Endothelial cell of umbilical vein (primary cell): ENCODE measurements around the gene LNPEP. TPM values are rescaled to one million over a fixed set of nuclear protein-coding genes. Genes with fewer than 3 reads are reported as not detected.

Experiments used
- BruUV-seq: library from RNA; stranded (reverse); fragments of 400-500 nt; replicated peaks from 2 replicates; lab custom pipeline; 2021; lab: Mats Ljungman, UMichigan
- CTCF ChIA-PET: fragments of 300-600, 350-600 bp; sonication (Branson Sonifier 250); formaldehyde crosslinking; loops from one replicate; lab custom pipeline; 2021; ENCODE audit warnings: antibody characterized with exemption, inconsistent platforms; lab: Charles Lee
- POLR2A ChIA-PET: fragments of 300-600, 350-600 bp; sonication (Branson Sonifier 250); formaldehyde crosslinking; loops from one replicate; lab custom pipeline; 2021; ENCODE audit warnings: antibody characterized with exemption, inconsistent platforms; lab: Charles Lee
- DNase-seq: peaks from one replicate; pipeline ENCODE4 v3.0.0-alpha.2; 2011; ENCODE audit warnings: low read depth, low spot score
- FAIRE-seq: peaks from 2 replicates; lab custom pipeline; 2011; peaks lifted over from hg19 to GRCh38; lab: Jason Lieb, UNC
- H2AFZ ChIP-seq: 2 replicates; pipeline ENCODE4 v1.6.0; 2012; ENCODE audit warnings: low read depth, low read length, control low read depth, inconsistent platforms
- H3K27ac ChIP-seq: 2 replicates; pipeline ENCODE4 v1.5.1; 2011; ENCODE audit warnings: low read depth, mild to moderate bottlenecking, control low read depth, low read length, moderate library complexity; ENCODE audit not compliant: insufficient read depth
- H3K27me3 ChIP-seq, 2 experiments: 2 replicates each; pipeline versions ENCODE4 v1.6.0 to v1.6.1; 2011; ENCODE audit warnings: low read length in 2 of 2, mixed read lengths in 1 of 2; ENCODE audit not compliant: control insufficient read depth in 2 of 2, insufficient read depth in 2 of 2
- H3K36me3 ChIP-seq, 2 experiments: 2 replicates in 1 of 2; 3 replicates in 1 of 2; pipeline ENCODE4 v1.5.1; 2011; ENCODE audit warnings: low read length in 2 of 2, mild to moderate bottlenecking in 1 of 2, moderate library complexity in 1 of 2; ENCODE audit not compliant: control insufficient read depth in 2 of 2, insufficient read depth in 2 of 2; ENCODE audit errors: extremely low read depth in 1 of 2
- H3K4me1 ChIP-seq: 3 replicates; pipeline ENCODE4 v1.5.1; 2011; ENCODE audit warnings: mild to moderate bottlenecking, low read length; ENCODE audit not compliant: control insufficient read depth, insufficient read depth; ENCODE audit errors: extremely low read depth
- H3K4me2 ChIP-seq: 2 replicates; pipeline ENCODE4 v1.6.1; 2011; ENCODE audit warnings: low read length, control low read depth, mixed read lengths; ENCODE audit not compliant: insufficient read depth
- H3K4me3 ChIP-seq, 3 experiments: fragments of 200-600 bp in 1 of 3; sonication (generic), shearing (Covaris generic) in 1 of 3; replicated peaks in 1 of 3; 2 replicates each; pipeline ENCODE4 v1.5.1; 2011 to 2016; ENCODE audit warnings: control low read depth in 3 of 3, low read length in 3 of 3, mild to moderate bottlenecking in 2 of 3, inconsistent platforms in 1 of 3, low read depth in 1 of 3, moderate library complexity in 1 of 3; ENCODE audit not compliant: insufficient read depth in 1 of 3
- H3K79me2 ChIP-seq: 2 replicates; pipeline ENCODE4 v1.6.0; 2012; ENCODE audit warnings: low read length, inconsistent platforms; ENCODE audit not compliant: control insufficient read depth, insufficient read depth
- H3K9ac ChIP-seq: replicated peaks from 2 replicates; pipeline ENCODE3; 2011; ENCODE audit warnings: low read length, control low read depth; ENCODE audit not compliant: insufficient read depth; ENCODE audit errors: extremely low read depth
- H3K9me1 ChIP-seq: replicated peaks from 3 replicates; pipeline ENCODE4 v1.6.0; 2011; ENCODE audit warnings: mild to moderate bottlenecking, low read length; ENCODE audit not compliant: control insufficient read depth, insufficient read depth; ENCODE audit errors: extremely low read depth
- H3K9me3 ChIP-seq: replicated peaks from 2 replicates; pipeline ENCODE4 v1.5.1; 2012; ENCODE audit warnings: low read length, inconsistent platforms; ENCODE audit not compliant: control insufficient read depth, insufficient read depth
- H4K20me1 ChIP-seq: replicated peaks from 2 replicates; pipeline ENCODE3; 2011; ENCODE audit warnings: mild to moderate bottlenecking, low read length; ENCODE audit not compliant: control insufficient read depth, insufficient read depth; ENCODE audit errors: extremely low read depth
- CTCF ChIP-seq, 2 donors: IDR thresholded peaks; 1 replicate in 1 of 2; 2 replicates in 1 of 2; pipeline ENCODE4 v1.5.1; 2011; ENCODE audit warnings: low read length in 2 of 2, mild to moderate bottlenecking in 2 of 2, moderate library complexity in 2 of 2, control low read depth in 1 of 2, inconsistent platforms in 1 of 2, low read depth in 1 of 2; ENCODE audit not compliant: insufficient read depth in 1 of 2; ENCODE audit errors: extremely low read depth in 1 of 2
- EZH2 ChIP-seq: IDR thresholded peaks from 2 replicates; pipeline ENCODE4 v1.6.1; 2012; ENCODE audit warnings: borderline replicate concordance, low read depth, mild to moderate bottlenecking, moderate library complexity, low read length, inconsistent platforms; ENCODE audit not compliant: severe bottlenecking
- FOS ChIP-seq: IDR thresholded peaks from 2 replicates; pipeline ENCODE4 v1.6.1; 2011; ENCODE audit warnings: mild to moderate bottlenecking, low read length, moderate library complexity, borderline replicate concordance; ENCODE audit not compliant: insufficient read depth
- GATA2 ChIP-seq: IDR thresholded peaks from 2 replicates; pipeline ENCODE4 v1.7.0; 2011; ENCODE audit warnings: low read depth, mild to moderate bottlenecking, moderate library complexity, mixed read lengths, low read length; ENCODE audit not compliant: insufficient read length, insufficient read depth
- JUN ChIP-seq: IDR thresholded peaks from 2 replicates; pipeline ENCODE4 v1.6.1; 2011; ENCODE audit warnings: borderline replicate concordance, low read depth; ENCODE audit not compliant: insufficient read length, insufficient read depth
- MAX ChIP-seq: IDR thresholded peaks from 2 replicates; pipeline ENCODE4 v1.6.1; 2011; ENCODE audit not compliant: insufficient read depth, insufficient read length
- MYC ChIP-seq: IDR thresholded peaks from one replicate; pipeline ENCODE4 v1.6.1; 2011; ENCODE audit warnings: mild to moderate bottlenecking, low read depth, low read length
- POLR2A ChIP-seq: IDR thresholded peaks from 2 replicates; pipeline ENCODE4 v1.6.1; 2012; ENCODE audit warnings: low read depth, mild to moderate bottlenecking, control low read depth, low read length
- POLR2AphosphoS5 ChIP-seq: IDR thresholded peaks from 2 replicates; pipeline ENCODE4 v1.6.1; 2012; ENCODE audit warnings: low read depth, mild to moderate bottlenecking, control low read depth, low read length, moderate library complexity; ENCODE audit not compliant: insufficient read depth
- dilution Hi-C: fragments of 300-500 bp; cut with MboI; formaldehyde crosslinking; loops from one replicate; pipeline ENCODE4 v1.15.0; 2019; ENCODE audit warnings: low sequenced_read_pairs; ENCODE audit not compliant: extremely low pct_ligation_motif_present
- intact Hi-C: fragments of 100-400 bp; cut with micrococcal nuclease; formaldehyde crosslinking; loops from one replicate; pipeline ENCODE4 v1.10.0; 2022
- polyA plus RNA-seq, 4 experiments: library from polyadenylated mRNA; depleted of rRNA in 3 of 4; stranded (reverse) in 3 of 4; unstranded in 1 of 4; fragments of >200 nt; gene quantifications; 2 replicates each; pipeline versions ENCODE4 v1.2.1 to v1.2.3, GENCODE V29; 2011 to 2012; ENCODE audit warnings: missing spikeins in 1 of 4
- total RNA-seq: library from RNA; stranded (reverse); gene quantifications from 2 replicates; pipeline ENCODE4 v1.2.3, GENCODE V29; 2021

LNPEP gene
- total and polyA plus RNA-seq, 2 donors (not counting 3 experiments of a cell fraction or from before 2014, with no cell fraction given): 7.0 to 23.5 TPM

GRCh38 chr5:96942078-96942477, 6.2 kb downstream of the LNPEP start:
- BruUV-seq: no TSS peak
- no peak for FAIRE-seq
- no peak for DNase-seq
- H3K9me1 ChIP-seq: no peaks in the 10 kb centered on the region
- no peaks in the 10 kb centered on the region for H3K27me3 ChIP-seq
- peaks cover 4% of the 10 kb centered on the region for H3K4me1 ChIP-seq
- no peaks in the 10 kb centered on the region for H3K9me3 ChIP-seq
- dilution Hi-C loops (no loop called here), intact Hi-C loops (no loop called here)
- peaks cover 2% of the 10 kb centered on the region for H4K20me1 ChIP-seq
- POLR2A ChIA-PET: no interaction called here
- CTCF ChIA-PET: interaction anchor here (0.8 to 1.3 kb wide), 2 partner anchors 73 to 201 kb away, joined by 3 to 4 read pairs; partner anchors contain the start of gene LIX1
- TF ChIP-seq JUN (no peak), POLR2A (no peak), MAX (no peak), POLR2AphosphoS5 (no peak), EZH2 (no peak), GATA2 (no peak), FOS (no peak), MYC (no peak), CTCF (IDR thresholded peaks at IDR 0.05; ENCODE audit: extremely low read depth in 1 of 2, insufficient read depth in 1 of 2, low read depth in 1 of 2, low read length in 2 of 2) (no peak)
- no peak overlapping the region for H3K4me3 ChIP-seq
- H3K27ac ChIP-seq: no peak overlapping the region
- peaks cover 38% of the 10 kb centered on the region for H3K79me2 ChIP-seq
- H3K9ac ChIP-seq: no peak overlapping the region
- no peak overlapping the region for H2AFZ ChIP-seq
- H3K36me3 ChIP-seq: no peaks in the 10 kb centered on the region
- no peak overlapping the region for H3K4me2 ChIP-seq
